Stimulated activated CD4-positive, alpha-beta T cell treated with anti-CD3 and anti-CD28 coated beads, Interleukin-4, amount 100 ng/mL, for 24 hours (primary cell): ENCODE measurements around the gene KLHDC9.
"Not testable (repeated sequence)": the region's sequence is repeated elsewhere in the genome, so short reads cannot be mapped to it uniquely, and the experiment has no call there.

Experiments used
- DNase-seq: peaks from one replicate; pipeline ENCODE4 v3.0.0-alpha.2; 2020

KLHDC9 gene

GRCh38 chr1:161099090-161099802, 1.1 kb downstream of the KLHDC9 start:
- no peak for DNase-seq

- DNase-seq: no peak
These were observed 2.4 kb downstream of the KLHDC9 start for GRCh38 chr1:161100556-161100955.

GRCh38 chr1:161106431-161106830, 8.3 kb downstream of the KLHDC9 start:
- DNase-seq: no peak

- DNase-seq: no peak
These were observed 13.0 kb downstream of the KLHDC9 start for GRCh38 chr1:161111117-161111516.

GRCh38 chr1:161111527-161111926, 13.4 kb downstream of the KLHDC9 start:
- DNase-seq: no peak

- DNase-seq: no peak
These were observed 15.8 kb downstream of the KLHDC9 start for GRCh38 chr1:161113915-161114314.

- DNase-seq: no peak
These were observed 16.4 kb downstream of the KLHDC9 start for GRCh38 chr1:161114556-161114955.

- peak; percentile 46 for DNase-seq
These were observed 17.1 kb downstream of the KLHDC9 start for GRCh38 chr1:161115132-161115711.

- DNase-seq: not testable (repeated sequence)
These were observed 17.8 kb downstream of the KLHDC9 start for GRCh38 chr1:161115961-161116360.

- DNase-seq: peak; percentile 86
These were observed 19.8 kb downstream of the KLHDC9 start, which contains the start of the genes NIT1 and PFDN2 for GRCh38 chr1:161117759-161118581. NIT1 (plus strand) TSS chr1:161118105; CDS start chr1:161118177, 72 bp downstream. PFDN2 (minus strand) TSS chr1:161118037; CDS start chr1:161118026, 11 bp downstream.

GRCh38 chr1:161119092-161119903, 21.1 kb downstream of the KLHDC9 start:
- DNase-seq: peak; percentile 82

- no peak for DNase-seq
These were observed 23.0 kb downstream of the KLHDC9 start for GRCh38 chr1:161121042-161121650.

GRCh38 chr1:161121834-161122233, 23.7 kb downstream of the KLHDC9 start:
- DNase-seq: no peak

GRCh38 chr1:161122967-161123366, 24.8 kb downstream of the KLHDC9 start:
- DNase-seq: no peak

- no peak for DNase-seq
These were observed 29.5 kb downstream of the KLHDC9 start for GRCh38 chr1:161127649-161128048.

- no peak for DNase-seq
These were observed 30.6 kb downstream of the KLHDC9 start for GRCh38 chr1:161128591-161129420.

- DNase-seq: no peak
These were observed 32.1 kb downstream of the KLHDC9 start for GRCh38 chr1:161130266-161130665.

GRCh38 chr1:161131523-161132409, 33.6 kb downstream of the KLHDC9 start:
- no peak for DNase-seq

- DNase-seq: peak; percentile 93
These were observed 34.5 kb downstream of the KLHDC9 start, which contains the start of gene DEDD for GRCh38 chr1:161132410-161133219. DEDD (minus strand) TSS chr1:161132667; CDS start chr1:161124462, 8,205 bp downstream.
